Measurements from ENCODE around the gene NEDD8.

GRCh38 chr14:24188251-24189058, 43.7 kb downstream of the NEDD8 start, which contains the start of gene IPO4:
- no peak for TF ChIP-seq CTCF (IDR thresholded peaks at IDR 0.05)
- no peak for TF ChIP-seq ZFX (IDR thresholded peaks at IDR 0.05; ENCODE audit: borderline replicate concordance)
